Measurements from ENCODE around the gene VEZT. TPM values are rescaled to one million over a fixed set of nuclear protein-coding genes. Genes with fewer than 3 reads are reported as not detected.
"Not testable (repeated sequence)": the region's sequence is repeated elsewhere in the genome, so short reads cannot be mapped to it uniquely, and the experiment has no call there.

VEZT gene
- total and polyA plus RNA-seq, 8 donors: 14.9 to 44.5 (median 30.0) TPM

DNA sequence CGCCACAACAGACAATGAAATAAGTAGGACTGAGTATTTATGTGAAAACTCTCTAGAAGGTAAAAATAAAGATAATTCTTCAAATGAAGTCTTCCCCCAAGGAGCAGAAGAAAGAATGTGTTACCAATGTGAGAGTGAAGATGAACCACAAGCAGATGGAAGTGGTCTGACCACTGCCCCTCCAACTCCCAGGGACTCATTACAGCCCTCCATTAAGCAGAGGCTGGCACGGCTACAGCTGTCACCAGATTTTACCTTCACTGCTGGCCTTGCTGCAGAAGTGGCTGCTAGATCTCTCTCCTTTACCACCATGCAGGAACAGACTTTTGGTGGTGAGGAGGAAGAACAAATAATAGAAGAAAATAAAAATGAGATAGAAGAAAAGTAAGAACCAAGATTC lies 82.7 kb downstream of the VEZT start:
- WGBS, 2 donors: 95 to 97% methylated on average over 2 of the region's 2 CpGs
- H3K36me3 ChIP-seq: peaks cover 0 to 19% (median 4%) of the 10 kb centered on the region in 3 donors
- H3K27me3 ChIP-seq: no peaks in the 10 kb centered on the region
- TF ChIP-seq, protein P1, sequence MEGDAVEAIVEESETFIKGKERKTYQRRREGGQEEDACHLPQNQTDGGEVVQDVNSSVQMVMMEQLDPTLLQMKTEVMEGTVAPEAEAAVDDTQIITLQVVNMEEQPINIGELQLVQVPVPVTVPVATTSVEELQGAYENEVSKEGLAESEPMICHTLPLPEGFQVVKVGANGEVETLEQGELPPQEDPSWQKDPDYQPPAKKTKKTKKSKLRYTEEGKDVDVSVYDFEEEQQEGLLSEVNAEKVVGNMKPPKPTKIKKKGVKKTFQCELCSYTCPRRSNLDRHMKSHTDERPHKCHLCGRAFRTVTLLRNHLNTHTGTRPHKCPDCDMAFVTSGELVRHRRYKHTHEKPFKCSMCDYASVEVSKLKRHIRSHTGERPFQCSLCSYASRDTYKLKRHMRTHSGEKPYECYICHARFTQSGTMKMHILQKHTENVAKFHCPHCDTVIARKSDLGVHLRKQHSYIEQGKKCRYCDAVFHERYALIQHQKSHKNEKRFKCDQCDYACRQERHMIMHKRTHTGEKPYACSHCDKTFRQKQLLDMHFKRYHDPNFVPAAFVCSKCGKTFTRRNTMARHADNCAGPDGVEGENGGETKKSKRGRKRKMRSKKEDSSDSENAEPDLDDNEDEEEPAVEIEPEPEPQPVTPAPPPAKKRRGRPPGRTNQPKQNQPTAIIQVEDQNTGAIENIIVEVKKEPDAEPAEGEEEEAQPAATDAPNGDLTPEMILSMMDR (IDR thresholded peaks at IDR 0.05): no peak
- H3K4me1 ChIP-seq: no peaks in the 10 kb centered on the region
- no peak for FAIRE-seq
- DNase-seq: no peak
- no peak for ATAC-seq
- no peak overlapping the region for H3K4me3 ChIP-seq
- no peaks in the 10 kb centered on the region for H3K9me3 ChIP-seq
- intact Hi-C loops (cut with DNase I): no loop called here
- no peak overlapping the region for H3K27ac ChIP-seq

DNA sequence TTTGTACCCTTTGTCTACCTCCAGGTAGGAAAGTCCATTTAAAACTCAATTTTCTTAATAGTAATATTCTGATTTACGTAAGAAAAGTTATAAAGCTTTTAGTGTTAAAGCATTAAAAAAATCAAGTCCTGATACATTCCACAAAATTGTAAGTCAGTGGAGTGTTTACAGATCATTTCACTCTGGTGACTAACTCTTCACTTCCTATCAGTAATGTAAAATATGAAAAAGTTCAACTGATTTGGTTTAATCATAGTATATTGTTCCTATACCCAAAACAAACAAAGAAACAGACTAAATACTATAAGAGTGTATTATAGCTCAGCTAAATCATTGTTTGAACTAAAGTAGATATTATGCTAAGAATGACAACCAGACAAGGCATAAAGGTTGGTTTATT lies 85.9 kb downstream of the VEZT start:
- WGBS, 2 donors: 97 to 98% methylated on average over 1 of the region's 1 CpG
- no peak for DNase-seq

GRCh38 chr12:95304673-95305198 lies 87.1 kb downstream of the VEZT start:
- WGBS, 2 donors: 74 to 75% methylated on average over 3 of the region's 3 CpGs
- DNase-seq (no peak), FAIRE-seq (peak; percentile 43), ATAC-seq (no peak)
- Histone ChIP-seq H3K36me3 (peaks cover 0 to 15% (median 4%) of the 10 kb centered on the region in 3 donors), H3K27ac (no peak overlapping the region), H3K4me3 (no peak overlapping the region), H3K4me1 (no peaks in the 10 kb centered on the region), H3K9me3 (no peaks in the 10 kb centered on the region), H3K27me3 (no peaks in the 10 kb centered on the region)
- TF ChIP-seq, protein P1 (IDR thresholded peaks at IDR 0.05): no peak
- intact Hi-C loops (cut with DNase I): no loop called here

More for the DNA sequence above, 85.9 kb downstream of the VEZT start:
- Histone ChIP-seq H3K4me3 (no peak overlapping the region), H3K4me1 (no peaks in the 10 kb centered on the region), H3K27me3 (no peaks in the 10 kb centered on the region), H3K9me3 (no peaks in the 10 kb centered on the region), H3K36me3 (peaks cover 0 to 19% (median 4%) of the 10 kb centered on the region in 3 donors), H3K27ac (no peak overlapping the region)
- TF ChIP-seq, protein P1 (IDR thresholded peaks at IDR 0.05): no peak
- FAIRE-seq (peak; percentile 39), ATAC-seq (no peak)
- intact Hi-C loops (cut with DNase I): no loop called here

GRCh38 chr12:95312656-95313055 lies 95.0 kb downstream of the VEZT start:
- ATAC-seq: no peak
- WGBS, 2 donors: 39 to 50% methylated on average over 1 of the region's 1 CpG

DNA sequence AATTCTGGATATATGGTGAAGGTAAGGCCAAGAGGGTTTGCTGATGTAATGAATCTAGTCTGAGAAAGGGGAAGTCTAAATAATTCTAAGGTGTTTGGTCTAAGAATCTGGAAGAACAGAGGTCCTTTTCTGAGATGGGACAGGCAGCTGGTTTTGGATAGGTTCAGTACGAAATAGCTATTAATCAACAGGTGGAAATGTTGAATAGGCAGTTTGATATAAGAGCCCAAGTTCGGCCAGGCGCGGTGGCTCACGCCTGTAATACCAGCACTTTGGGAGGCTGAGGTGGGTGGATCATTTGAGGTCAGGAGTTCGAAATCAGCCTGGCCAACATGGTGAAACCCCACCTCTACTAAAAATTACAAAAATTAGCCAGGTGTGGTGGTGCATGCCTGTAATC lies 97.1 kb downstream of the VEZT start:
- not testable (repeated sequence) for DNase-seq, H3K4me1 ChIP-seq, FAIRE-seq

More at GRCh38 chr12:95312656-95313055, 95.0 kb downstream of the VEZT start:
- no peak for FAIRE-seq
- TF ChIP-seq, protein P1 (IDR thresholded peaks at IDR 0.05): no peak
- Histone ChIP-seq H3K4me3 (no peak overlapping the region), H3K27ac (no peak overlapping the region), H3K36me3 (peaks cover 0 to 6% (median 0%) of the 10 kb centered on the region in 3 donors), H3K9me3 (no peaks in the 10 kb centered on the region), H3K4me1 (no peaks in the 10 kb centered on the region), H3K27me3 (no peaks in the 10 kb centered on the region)
- DNase-seq: no peak
- intact Hi-C loops (cut with DNase I): no loop called here

More for the DNA sequence above, 97.1 kb downstream of the VEZT start:
- ATAC-seq; H3K27ac ChIP-seq; H3K36me3 ChIP-seq; H3K4me3 ChIP-seq; H3K9me3 ChIP-seq; intact Hi-C loops (cut with DNase I); H3K27me3 ChIP-seq: not testable (repeated sequence)
- WGBS, 2 donors: 89% methylated on average over 6 of the region's 6 CpGs
